Erythroblast (primary cell): ENCODE results near the gene CCDC191.

Experiments used
- GATA1 ChIP-seq: IDR thresholded peaks from 2 replicates; pipeline ENCODE4 v1.6.1; 2011; ENCODE audit warnings: low read depth, mild to moderate bottlenecking, control low read depth, low read length, moderate library complexity
- POLR2A ChIP-seq: IDR thresholded peaks from 2 replicates; pipeline ENCODE4 v1.6.1; 2011; ENCODE audit warnings: mild to moderate bottlenecking, low read length

- TF ChIP-seq POLR2A (no peak), GATA1 (no peak)
These were observed 70.8 kb downstream of the CCDC191 start for GRCh38 chr3:113985541-113985940.
